Liver (tissue), 9 donors: ENCODE data around the gene ADAMTS19. TPM values are rescaled to one million over a fixed set of nuclear protein-coding genes. Genes with fewer than 3 reads are reported as not detected.

Experiments used
- DNase-seq: peaks from one replicate; pipeline ENCODE4 v3.0.0-alpha.2; 2017; ENCODE audit warnings: low spot score
- H3K27ac ChIP-seq, 2 donors: one replicate each; pipeline ENCODE4 v1.7.0; 2013; ENCODE audit warnings: inconsistent platforms in 2 of 2, low read length in 2 of 2, control low read depth in 1 of 2, low read depth in 1 of 2, mild to moderate bottlenecking in 1 of 2
- H3K27me3 ChIP-seq, 4 donors: one replicate each; pipeline versions ENCODE4 v1.6.1 to v1.7.0; 2013; ENCODE audit warnings: low read length in 3 of 4, inconsistent platforms in 1 of 4, mild to moderate bottlenecking in 1 of 4, moderate library complexity in 1 of 4; ENCODE audit not compliant: control insufficient read depth in 4 of 4, insufficient read depth in 4 of 4
- H3K36me3 ChIP-seq, 4 donors: one replicate each; pipeline versions ENCODE4 v1.6.1 to v1.7.0; 2013; ENCODE audit warnings: low read length in 3 of 4, mild to moderate bottlenecking in 3 of 4, low read depth in 1 of 4, moderate library complexity in 1 of 4; ENCODE audit not compliant: control insufficient read depth in 4 of 4, insufficient read depth in 3 of 4
- H3K4me1 ChIP-seq, 4 donors: one replicate each; pipeline versions ENCODE4 v1.6.1 to v1.7.0; 2013; ENCODE audit warnings: low read length in 3 of 4, mild to moderate bottlenecking in 3 of 4, moderate library complexity in 1 of 4; ENCODE audit not compliant: control insufficient read depth in 4 of 4, insufficient read depth in 4 of 4
- H3K4me3 ChIP-seq, 3 donors: one replicate each; pipeline versions ENCODE4 v1.6.1 to v1.7.0; 2013; ENCODE audit warnings: low read length in 3 of 3, control low read depth in 1 of 3, low read depth in 1 of 3, mild to moderate bottlenecking in 1 of 3
- H3K9ac ChIP-seq, 2 donors: one replicate each; pipeline ENCODE4 v1.7.0; 2013; ENCODE audit warnings: low read length in 2 of 2, mild to moderate bottlenecking in 2 of 2, moderate library complexity in 2 of 2, control low read depth in 1 of 2, low read depth in 1 of 2
- H3K9me3 ChIP-seq, 4 donors: one replicate each; pipeline versions ENCODE4 v1.6.1 to v1.7.0; 2013; ENCODE audit warnings: low read length in 3 of 4; ENCODE audit not compliant: control insufficient read depth in 4 of 4
- ATF3 ChIP-seq: IDR thresholded peaks from 2 replicates; pipeline ENCODE4 v1.6.1; 2016; ENCODE audit warnings: antibody characterized with exemption
- EGR1 ChIP-seq, 2 donors: IDR thresholded peaks; 2 replicates each; pipeline ENCODE4 v1.6.1; 2016 to 2018; ENCODE audit warnings: antibody characterized with exemption in 2 of 2, low read depth in 2 of 2
- FOXA1 ChIP-seq: IDR thresholded peaks from 2 replicates; pipeline ENCODE4 v1.6.1; 2016; ENCODE audit warnings: antibody characterized with exemption
- FOXA2 ChIP-seq: IDR thresholded peaks from 2 replicates; pipeline ENCODE4 v1.6.1; 2016; ENCODE audit warnings: antibody characterized with exemption
- GABPA ChIP-seq, 2 donors: IDR thresholded peaks in 1 of 2; conservative IDR thresholded peaks in 1 of 2; 2 replicates each; pipeline ENCODE4 v1.6.1; 2016; ENCODE audit warnings: antibody characterized with exemption in 2 of 2, mild to moderate bottlenecking in 1 of 2, moderate library complexity in 1 of 2
- HNF4A ChIP-seq, 2 donors: conservative IDR thresholded peaks; 2 replicates each; pipeline ENCODE4 v1.6.1; 2016; ENCODE audit warnings: antibody characterized with exemption in 2 of 2, mild to moderate bottlenecking in 2 of 2
- HNF4G ChIP-seq: IDR thresholded peaks from 2 replicates; pipeline ENCODE4 v1.6.1; 2016; ENCODE audit warnings: antibody characterized with exemption
- JUND ChIP-seq, 2 donors: IDR thresholded peaks; 2 replicates each; pipeline ENCODE4 v1.6.1; 2016; ENCODE audit warnings: antibody characterized with exemption in 2 of 2
- NR2F2 ChIP-seq: IDR thresholded peaks from 2 replicates; pipeline ENCODE4 v1.6.1; 2016; ENCODE audit warnings: antibody characterized with exemption
- RAD21 ChIP-seq, 2 donors: IDR thresholded peaks; 2 replicates each; pipeline ENCODE4 v1.6.1; 2016; ENCODE audit warnings: antibody characterized with exemption in 2 of 2, mild to moderate bottlenecking in 2 of 2
- RXRA ChIP-seq, 2 donors: IDR thresholded peaks; 2 replicates each; pipeline ENCODE4 v1.6.1; 2017 to 2018; ENCODE audit warnings: antibody characterized with exemption in 2 of 2, mild to moderate bottlenecking in 1 of 2
- SP1 ChIP-seq: IDR thresholded peaks from 2 replicates; pipeline ENCODE4 v1.6.1; 2018; ENCODE audit warnings: antibody characterized with exemption, mild to moderate bottlenecking
- TAF1 ChIP-seq: conservative IDR thresholded peaks from 2 replicates; pipeline ENCODE4 v1.6.1; 2016; ENCODE audit warnings: antibody characterized with exemption, mild to moderate bottlenecking
- YY1 ChIP-seq: IDR thresholded peaks from 2 replicates; pipeline ENCODE4 v1.6.1; 2016; ENCODE audit warnings: antibody characterized with exemption, mild to moderate bottlenecking
- WGBS: extraction: QIAGEN DNeasy Blood & Tissue Kit; methylation state at CpG from one replicate; pipeline ENCODE4 v1.1.7; 2013; 5-methylcytosine and 5-hydroxymethylcytosine counted together
- polyA plus RNA-seq, 2 donors: library from polyadenylated mRNA; stranded (reverse) in 1 of 2; unstranded in 1 of 2; fragments of 200-250 nt in 1 of 2; fragments of >200 nt in 1 of 2; fragmentation: Nextera tagmentation in 1 of 2; extraction: Ambion mirVana in 1 of 2; gene quantifications; one replicate each; pipeline versions ENCODE4 v1.2.1 to v1.2.3, GENCODE V29; 2013 to 2015
- total RNA-seq, 2 donors: library from RNA; depleted of rRNA; stranded (reverse); fragments of >200 nt; gene quantifications; one replicate each; pipeline ENCODE4 v1.2.3, GENCODE V29; 2014
- TF ChIP-seq, protein P1 (sequence below): IDR thresholded peaks from 2 replicates; pipeline ENCODE4 v1.6.1; 2016; ENCODE audit warnings: antibody characterized with exemption, mild to moderate bottlenecking
- TF ChIP-seq, protein P2 (sequence below): fragments of 150-350 bp; IDR thresholded peaks from 2 replicates; pipeline ENCODE4 v1.5.1; 2017; ENCODE audit warnings: improper control_type of control experiment, low read depth, low read length; ENCODE audit not compliant: missing input control
- TF ChIP-seq, protein P3 (sequence below): IDR thresholded peaks from 2 replicates; pipeline ENCODE4 v1.6.1; 2016; ENCODE audit warnings: antibody characterized with exemption
- TF ChIP-seq, protein P4 (sequence below): IDR thresholded peaks from 2 replicates; pipeline ENCODE4 v1.6.1; 2016; ENCODE audit warnings: antibody characterized with exemption
- donor health status: healthy.
- donor health status: healthy.
- donor health status: healthy.
- donor health status: healthy.
- donor health status: healthy.

Gene ADAMTS19
- total and polyA plus RNA-seq, 4 donors, result 0.09 TPM; not detected in 3

- no peaks in the 10 kb centered on the region for H3K9me3 ChIP-seq
- H3K9ac ChIP-seq, result no peak overlapping the region
- H3K4me1 ChIP-seq, result no peaks in the 10 kb centered on the region
- peaks cover 0 to 3% (median 0%) of the 10 kb centered on the region in 4 donors for H3K27me3 ChIP-seq
- no peak for TF ChIP-seq ATF3
- no peak for TF ChIP-seq HNF4A (conservative IDR thresholded peaks at IDR 0.05)
- no peak for TF ChIP-seq RAD21 (IDR thresholded peaks at IDR 0.05)
- TF ChIP-seq, protein P1, sequence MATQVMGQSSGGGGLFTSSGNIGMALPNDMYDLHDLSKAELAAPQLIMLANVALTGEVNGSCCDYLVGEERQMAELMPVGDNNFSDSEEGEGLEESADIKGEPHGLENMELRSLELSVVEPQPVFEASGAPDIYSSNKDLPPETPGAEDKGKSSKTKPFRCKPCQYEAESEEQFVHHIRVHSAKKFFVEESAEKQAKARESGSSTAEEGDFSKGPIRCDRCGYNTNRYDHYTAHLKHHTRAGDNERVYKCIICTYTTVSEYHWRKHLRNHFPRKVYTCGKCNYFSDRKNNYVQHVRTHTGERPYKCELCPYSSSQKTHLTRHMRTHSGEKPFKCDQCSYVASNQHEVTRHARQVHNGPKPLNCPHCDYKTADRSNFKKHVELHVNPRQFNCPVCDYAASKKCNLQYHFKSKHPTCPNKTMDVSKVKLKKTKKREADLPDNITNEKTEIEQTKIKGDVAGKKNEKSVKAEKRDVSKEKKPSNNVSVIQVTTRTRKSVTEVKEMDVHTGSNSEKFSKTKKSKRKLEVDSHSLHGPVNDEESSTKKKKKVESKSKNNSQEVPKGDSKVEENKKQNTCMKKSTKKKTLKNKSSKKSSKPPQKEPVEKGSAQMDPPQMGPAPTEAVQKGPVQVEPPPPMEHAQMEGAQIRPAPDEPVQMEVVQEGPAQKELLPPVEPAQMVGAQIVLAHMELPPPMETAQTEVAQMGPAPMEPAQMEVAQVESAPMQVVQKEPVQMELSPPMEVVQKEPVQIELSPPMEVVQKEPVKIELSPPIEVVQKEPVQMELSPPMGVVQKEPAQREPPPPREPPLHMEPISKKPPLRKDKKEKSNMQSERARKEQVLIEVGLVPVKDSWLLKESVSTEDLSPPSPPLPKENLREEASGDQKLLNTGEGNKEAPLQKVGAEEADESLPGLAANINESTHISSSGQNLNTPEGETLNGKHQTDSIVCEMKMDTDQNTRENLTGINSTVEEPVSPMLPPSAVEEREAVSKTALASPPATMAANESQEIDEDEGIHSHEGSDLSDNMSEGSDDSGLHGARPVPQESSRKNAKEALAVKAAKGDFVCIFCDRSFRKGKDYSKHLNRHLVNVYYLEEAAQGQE, result no peak
- TF ChIP-seq HNF4G, result no peak
- TF ChIP-seq, protein P2, sequence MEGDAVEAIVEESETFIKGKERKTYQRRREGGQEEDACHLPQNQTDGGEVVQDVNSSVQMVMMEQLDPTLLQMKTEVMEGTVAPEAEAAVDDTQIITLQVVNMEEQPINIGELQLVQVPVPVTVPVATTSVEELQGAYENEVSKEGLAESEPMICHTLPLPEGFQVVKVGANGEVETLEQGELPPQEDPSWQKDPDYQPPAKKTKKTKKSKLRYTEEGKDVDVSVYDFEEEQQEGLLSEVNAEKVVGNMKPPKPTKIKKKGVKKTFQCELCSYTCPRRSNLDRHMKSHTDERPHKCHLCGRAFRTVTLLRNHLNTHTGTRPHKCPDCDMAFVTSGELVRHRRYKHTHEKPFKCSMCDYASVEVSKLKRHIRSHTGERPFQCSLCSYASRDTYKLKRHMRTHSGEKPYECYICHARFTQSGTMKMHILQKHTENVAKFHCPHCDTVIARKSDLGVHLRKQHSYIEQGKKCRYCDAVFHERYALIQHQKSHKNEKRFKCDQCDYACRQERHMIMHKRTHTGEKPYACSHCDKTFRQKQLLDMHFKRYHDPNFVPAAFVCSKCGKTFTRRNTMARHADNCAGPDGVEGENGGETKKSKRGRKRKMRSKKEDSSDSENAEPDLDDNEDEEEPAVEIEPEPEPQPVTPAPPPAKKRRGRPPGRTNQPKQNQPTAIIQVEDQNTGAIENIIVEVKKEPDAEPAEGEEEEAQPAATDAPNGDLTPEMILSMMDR, result no peak
- no peak for TF ChIP-seq GABPA (IDR thresholded peaks at IDR 0.05 in 1 of 2, conservative IDR thresholded peaks at IDR 0.05 in 1 of 2)
- TF ChIP-seq FOXA1, result no peak
- no peak overlapping the region for H3K4me3 ChIP-seq
- DNase-seq, result no peak
- 68% methylated on average over 1 of the region's 1 CpG for WGBS
- H3K36me3 ChIP-seq, result no peaks in the 10 kb centered on the region
- no peak overlapping the region for H3K27ac ChIP-seq
Observed at GRCh38 chr5:129691220-129691619, 231.1 kb downstream of the ADAMTS19 start.

GRCh38 chr5:129696636-129697035, 236.5 kb downstream of the ADAMTS19 start:
- H3K9ac ChIP-seq, result no peak overlapping the region
- no peaks in the 10 kb centered on the region for H3K9me3 ChIP-seq
- DNase-seq, result no peak
- H3K4me1 ChIP-seq, result no peaks in the 10 kb centered on the region
- H3K27me3 ChIP-seq, result no peaks in the 10 kb centered on the region
- no peaks in the 10 kb centered on the region for H3K36me3 ChIP-seq
- no peak overlapping the region for H3K27ac ChIP-seq
- TF ChIP-seq EGR1 (IDR thresholded peaks at IDR 0.05; ENCODE audit: low read depth in 2 of 2), result no peak
- no peak for TF ChIP-seq RXRA (IDR thresholded peaks at IDR 0.05)
- TF ChIP-seq TAF1, result no peak
- TF ChIP-seq FOXA2, result no peak
- TF ChIP-seq, protein P1, result no peak
- no peak for TF ChIP-seq HNF4G
- no peak for TF ChIP-seq FOXA1
- TF ChIP-seq, protein P3, sequence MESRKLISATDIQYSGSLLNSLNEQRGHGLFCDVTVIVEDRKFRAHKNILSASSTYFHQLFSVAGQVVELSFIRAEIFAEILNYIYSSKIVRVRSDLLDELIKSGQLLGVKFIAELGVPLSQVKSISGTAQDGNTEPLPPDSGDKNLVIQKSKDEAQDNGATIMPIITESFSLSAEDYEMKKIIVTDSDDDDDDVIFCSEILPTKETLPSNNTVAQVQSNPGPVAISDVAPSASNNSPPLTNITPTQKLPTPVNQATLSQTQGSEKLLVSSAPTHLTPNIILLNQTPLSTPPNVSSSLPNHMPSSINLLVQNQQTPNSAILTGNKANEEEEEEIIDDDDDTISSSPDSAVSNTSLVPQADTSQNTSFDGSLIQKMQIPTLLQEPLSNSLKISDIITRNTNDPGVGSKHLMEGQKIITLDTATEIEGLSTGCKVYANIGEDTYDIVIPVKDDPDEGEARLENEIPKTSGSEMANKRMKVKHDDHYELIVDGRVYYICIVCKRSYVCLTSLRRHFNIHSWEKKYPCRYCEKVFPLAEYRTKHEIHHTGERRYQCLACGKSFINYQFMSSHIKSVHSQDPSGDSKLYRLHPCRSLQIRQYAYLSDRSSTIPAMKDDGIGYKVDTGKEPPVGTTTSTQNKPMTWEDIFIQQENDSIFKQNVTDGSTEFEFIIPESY, result no peak
- no peak for TF ChIP-seq RAD21 (IDR thresholded peaks at IDR 0.05)
- no peak for TF ChIP-seq JUND (IDR thresholded peaks at IDR 0.05)
- no peak for TF ChIP-seq NR2F2
- no peak for TF ChIP-seq GABPA (IDR thresholded peaks at IDR 0.05 in 1 of 2, conservative IDR thresholded peaks at IDR 0.05 in 1 of 2)
- no peak for TF ChIP-seq SP1
- no peak for TF ChIP-seq HNF4A (conservative IDR thresholded peaks at IDR 0.05)
- TF ChIP-seq, protein P4, sequence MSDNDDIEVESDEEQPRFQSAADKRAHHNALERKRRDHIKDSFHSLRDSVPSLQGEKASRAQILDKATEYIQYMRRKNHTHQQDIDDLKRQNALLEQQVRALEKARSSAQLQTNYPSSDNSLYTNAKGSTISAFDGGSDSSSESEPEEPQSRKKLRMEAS, result no peak
- TF ChIP-seq ATF3, result no peak
- no peak for TF ChIP-seq YY1
- TF ChIP-seq, protein P2, result no peak
- H3K4me3 ChIP-seq, result no peak overlapping the region
